Hepatocyte (in vitro differentiated cells): ENCODE data around the gene CMTM5. TPM values are rescaled to one million over a fixed set of nuclear protein-coding genes. Genes with fewer than 3 reads are reported as not detected.

Experiments
- DNase-seq: peaks from one replicate; pipeline ENCODE4 v3.0.0-alpha.2; 2016; ENCODE audit warnings: low spot score
- H2AFZ ChIP-seq: fragments of 200-600 bp; sonication (generic); 2 replicates; pipeline ENCODE4 v1.6.0; 2016; ENCODE audit warnings: antibody characterized with exemption, mild to moderate bottlenecking
- H3K27ac ChIP-seq: fragments of 200-600 bp; sonication (generic); 2 replicates; pipeline ENCODE4 v1.5.1; 2016; ENCODE audit warnings: mild to moderate bottlenecking
- H3K27me3 ChIP-seq: fragments of 200-600 bp; sonication (generic); 2 replicates; pipeline ENCODE4 v1.6.1; 2016
- H3K36me3 ChIP-seq: fragments of 200-600 bp; sonication (generic); replicated peaks from 2 replicates; pipeline ENCODE4 v1.5.1; 2016; ENCODE audit warnings: low read depth; ENCODE audit not compliant: insufficient read depth
- H3K4me1 ChIP-seq: fragments of 200-600 bp; sonication (generic); 2 replicates; pipeline ENCODE4 v1.5.1; 2016; ENCODE audit warnings: mild to moderate bottlenecking, moderate library complexity; ENCODE audit not compliant: insufficient read depth
- H3K4me2 ChIP-seq: fragments of 200-600 bp; sonication (generic); 2 replicates; pipeline ENCODE4 v1.6.0; 2016
- H3K4me3 ChIP-seq: fragments of 200-600 bp; sonication (generic); 2 replicates; pipeline ENCODE4 v1.5.1; 2016; ENCODE audit warnings: mild to moderate bottlenecking
- H3K79me2 ChIP-seq: fragments of 200-600 bp; sonication (generic); 2 replicates; pipeline ENCODE4 v1.6.0; 2017; ENCODE audit warnings: mild to moderate bottlenecking
- H3K9me2 ChIP-seq: fragments of 200-600 bp; sonication (generic); replicated peaks from 2 replicates; pipeline ENCODE4 v1.6.0; 2017; ENCODE audit warnings: mild to moderate bottlenecking; ENCODE audit not compliant: insufficient read depth
- H3K9me3 ChIP-seq: fragments of 200-600 bp; sonication (generic); 2 replicates; pipeline ENCODE4 v1.5.1; 2016; ENCODE audit warnings: low read depth, mild to moderate bottlenecking
- H4K20me1 ChIP-seq: fragments of 200-600 bp; sonication (generic); 2 replicates; pipeline ENCODE4 v1.6.0; 2016; ENCODE audit warnings: mild to moderate bottlenecking; ENCODE audit not compliant: insufficient read depth, poor library complexity, severe bottlenecking
- EZH2 ChIP-seq: fragments of 200-600 bp; sonication (generic); IDR thresholded peaks from 2 replicates; pipeline ENCODE4 v1.6.1; 2016; ENCODE audit warnings: antibody characterized with exemption, mild to moderate bottlenecking, borderline replicate concordance
- EZH2phosphoT487 ChIP-seq: fragments of 200-600 bp; sonication (generic); IDR thresholded peaks from one replicate; pipeline ENCODE4 v1.6.1; 2018; ENCODE audit warnings: antibody characterized with exemption, mild to moderate bottlenecking, low read depth, moderate library complexity; ENCODE audit not compliant: unreplicated experiment, severe bottlenecking
- WGBS: methylation state at CpG from one replicate; pipeline ENCODE4 v1.1.6; 2016; ENCODE audit warnings: low lambda C conversion rate; ENCODE audit errors: missing lambda C conversion rate; 5-methylcytosine and 5-hydroxymethylcytosine counted together
- polyA plus RNA-seq: library from polyadenylated mRNA; unstranded; fragments of >200 nt; fragmentation: Nextera tagmentation; extraction: Ambion mirVana; gene quantifications from 2 replicates; pipeline ENCODE4 v1.2.1, GENCODE V29; 2016
- total RNA-seq: library from RNA; depleted of rRNA; stranded (reverse); fragments of >200 nt; gene quantifications from 2 replicates; pipeline ENCODE4 v1.2.3, GENCODE V29; 2014
- TF ChIP-seq, protein P1 (sequence below): fragments of 200-600 bp; sonication (generic); IDR thresholded peaks from 2 replicates; pipeline ENCODE4 v1.5.1; 2016; ENCODE audit warnings: antibody characterized with exemption, mild to moderate bottlenecking; ENCODE audit not compliant: poor library complexity

Gene CMTM5
- total and polyA plus RNA-seq, 2 experiments from 2014 or later: 0.28 TPM; not detected in 1

DNA sequence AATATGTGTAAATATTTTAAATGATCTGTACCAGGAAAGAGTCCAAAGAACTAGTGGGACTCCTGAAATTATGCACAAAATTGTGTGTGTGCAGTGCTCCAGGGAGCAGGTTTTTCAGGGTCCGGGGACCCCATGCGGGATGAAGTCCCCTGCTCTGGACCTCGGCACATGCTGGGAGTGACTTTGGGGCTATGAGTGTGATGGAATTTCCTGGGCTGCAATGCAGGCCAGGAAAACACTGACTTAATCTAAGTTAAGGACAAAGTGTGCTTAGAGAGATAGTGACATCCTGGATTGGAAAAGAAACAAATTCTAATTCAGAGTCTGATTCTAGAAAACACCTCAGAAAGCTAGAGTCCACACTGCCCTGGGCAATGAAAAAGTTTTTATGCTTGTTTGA, 37.4 kb downstream of the CMTM5 start:
- H3K4me1 ChIP-seq: no peaks in the 10 kb centered on the region
- no peaks in the 10 kb centered on the region for H4K20me1 ChIP-seq
- no peak overlapping the region for H3K4me2 ChIP-seq
- no peak overlapping the region for H2AFZ ChIP-seq
- H3K4me3 ChIP-seq: no peak overlapping the region
- no peak overlapping the region for H3K27ac ChIP-seq
- H3K9me2 ChIP-seq: no peaks in the 10 kb centered on the region
- WGBS: 77% methylated on average over 3 of the region's 3 CpGs
- H3K27me3 ChIP-seq: no peaks in the 10 kb centered on the region
- H3K9me3 ChIP-seq: no peaks in the 10 kb centered on the region
- no peaks in the 10 kb centered on the region for H3K36me3 ChIP-seq
- no peaks in the 10 kb centered on the region for H3K79me2 ChIP-seq
- TF ChIP-seq, protein P1, sequence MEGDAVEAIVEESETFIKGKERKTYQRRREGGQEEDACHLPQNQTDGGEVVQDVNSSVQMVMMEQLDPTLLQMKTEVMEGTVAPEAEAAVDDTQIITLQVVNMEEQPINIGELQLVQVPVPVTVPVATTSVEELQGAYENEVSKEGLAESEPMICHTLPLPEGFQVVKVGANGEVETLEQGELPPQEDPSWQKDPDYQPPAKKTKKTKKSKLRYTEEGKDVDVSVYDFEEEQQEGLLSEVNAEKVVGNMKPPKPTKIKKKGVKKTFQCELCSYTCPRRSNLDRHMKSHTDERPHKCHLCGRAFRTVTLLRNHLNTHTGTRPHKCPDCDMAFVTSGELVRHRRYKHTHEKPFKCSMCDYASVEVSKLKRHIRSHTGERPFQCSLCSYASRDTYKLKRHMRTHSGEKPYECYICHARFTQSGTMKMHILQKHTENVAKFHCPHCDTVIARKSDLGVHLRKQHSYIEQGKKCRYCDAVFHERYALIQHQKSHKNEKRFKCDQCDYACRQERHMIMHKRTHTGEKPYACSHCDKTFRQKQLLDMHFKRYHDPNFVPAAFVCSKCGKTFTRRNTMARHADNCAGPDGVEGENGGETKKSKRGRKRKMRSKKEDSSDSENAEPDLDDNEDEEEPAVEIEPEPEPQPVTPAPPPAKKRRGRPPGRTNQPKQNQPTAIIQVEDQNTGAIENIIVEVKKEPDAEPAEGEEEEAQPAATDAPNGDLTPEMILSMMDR: no peak
- TF ChIP-seq EZH2 (no peak), EZH2phosphoT487 (no peak)
- DNase-seq: no peak

DNA sequence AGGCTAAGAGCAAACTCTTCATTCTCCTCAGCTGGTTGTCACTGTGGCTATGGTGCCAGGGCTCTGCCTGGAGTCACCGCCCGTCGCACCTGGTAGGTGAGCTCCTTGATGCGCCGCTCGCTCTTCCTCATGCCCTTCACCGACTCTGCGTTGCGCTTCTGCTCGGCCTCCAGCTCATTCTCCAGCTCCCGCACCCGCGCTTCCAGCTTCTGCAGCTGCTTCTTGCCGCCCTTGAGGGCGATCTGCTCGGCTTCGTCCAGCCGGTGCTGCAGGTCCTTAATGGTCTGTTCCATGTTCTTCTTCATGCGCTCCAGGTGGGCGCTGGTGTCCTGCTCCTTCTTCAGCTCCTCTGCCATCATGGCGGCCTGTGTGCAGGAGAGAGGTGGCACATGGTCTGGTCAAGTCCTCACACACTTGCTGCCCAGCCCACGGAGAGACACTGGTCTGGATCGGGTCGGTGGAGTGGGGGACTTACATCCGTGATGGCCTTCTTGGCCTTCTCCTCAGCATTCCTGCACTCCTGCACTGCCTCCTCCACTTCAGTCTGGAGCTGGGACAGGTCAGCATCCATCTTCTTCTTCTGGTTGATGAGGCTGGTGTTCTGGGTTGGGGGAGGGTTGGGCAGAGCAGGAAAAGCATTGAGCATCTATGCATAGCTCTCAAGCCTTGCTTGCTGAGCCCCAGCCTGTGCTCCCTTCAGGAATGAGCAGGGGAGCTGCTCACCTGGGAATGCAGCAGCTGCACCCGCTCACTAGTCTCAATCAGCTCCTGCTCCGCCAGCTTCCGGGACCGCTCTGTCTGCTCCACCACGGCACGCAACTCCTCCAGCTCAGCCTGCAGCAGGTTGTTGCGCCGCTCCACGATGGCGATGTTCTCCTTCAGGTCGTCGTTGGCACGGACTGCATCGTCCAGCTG, 38.3 kb downstream of the CMTM5 start:
- TF ChIP-seq EZH2: no peak
- TF ChIP-seq, protein P1: no peak
- no peak for TF ChIP-seq EZH2phosphoT487
- no peaks in the 10 kb centered on the region for H3K36me3 ChIP-seq
- no peaks in the 10 kb centered on the region for H3K9me2 ChIP-seq
- DNase-seq: no peak
- H3K27me3 ChIP-seq: no peaks in the 10 kb centered on the region
- no peaks in the 10 kb centered on the region for H3K9me3 ChIP-seq
- no peaks in the 10 kb centered on the region for H3K79me2 ChIP-seq
- 94% methylated on average over 39 of the region's 39 CpGs for WGBS
- no peak overlapping the region for H3K4me2 ChIP-seq
- no peak overlapping the region for H2AFZ ChIP-seq
- H3K4me3 ChIP-seq: no peak overlapping the region
- no peaks in the 10 kb centered on the region for H3K4me1 ChIP-seq
- H4K20me1 ChIP-seq: no peaks in the 10 kb centered on the region
- H3K27ac ChIP-seq: no peak overlapping the region

DNA sequence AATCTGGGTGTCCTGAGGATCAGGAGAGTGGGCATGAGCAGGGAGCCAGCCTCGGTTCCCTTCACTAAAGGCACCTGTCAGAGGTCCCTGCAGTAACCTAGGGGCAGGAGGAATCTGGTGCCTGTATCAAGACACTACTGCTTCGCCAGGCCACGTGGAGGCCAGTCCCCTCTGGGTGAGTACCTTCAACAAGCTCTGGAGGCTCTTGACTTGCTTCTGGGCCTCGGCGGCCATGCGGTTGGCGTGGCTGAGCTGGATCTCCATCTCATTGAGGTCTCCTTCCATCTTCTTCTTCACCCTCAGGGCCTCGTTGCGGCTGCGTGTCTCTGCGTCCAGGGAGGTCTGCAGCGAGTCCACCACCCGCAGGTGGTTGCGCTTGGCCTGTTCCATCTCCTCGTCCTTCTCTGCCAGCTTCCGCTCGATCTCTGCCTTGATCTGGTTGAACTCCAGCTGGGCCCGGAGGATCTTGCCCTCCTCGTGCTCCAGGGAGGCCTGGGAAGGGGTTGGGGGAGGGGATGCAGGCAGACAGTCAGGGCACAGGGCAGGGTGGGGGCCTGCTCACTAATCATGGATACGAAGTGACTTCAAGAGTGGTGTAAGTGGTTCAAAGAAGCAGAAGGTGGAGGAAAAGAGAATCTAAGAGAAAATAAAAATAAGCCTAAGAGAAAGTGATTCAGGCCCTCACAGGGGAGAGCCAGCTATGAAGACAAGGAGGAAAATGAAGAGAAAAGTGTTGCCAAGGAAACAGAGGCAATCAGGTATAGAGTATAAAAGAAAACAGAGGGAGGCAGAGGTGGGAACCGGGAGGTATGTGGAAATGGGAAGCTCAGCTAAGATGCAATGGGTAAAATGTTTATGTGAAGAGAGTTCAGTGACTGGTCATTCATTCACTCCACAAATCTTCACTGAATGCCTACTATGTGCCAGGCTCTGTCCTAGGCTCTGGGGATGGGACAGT, 39.3 kb downstream of the CMTM5 start:
- Histone ChIP-seq H3K79me2 (no peaks in the 10 kb centered on the region), H4K20me1 (no peaks in the 10 kb centered on the region), H3K4me2 (no peak overlapping the region), H3K27me3 (no peaks in the 10 kb centered on the region), H3K36me3 (no peaks in the 10 kb centered on the region), H3K9me2 (no peaks in the 10 kb centered on the region), H3K4me3 (no peak overlapping the region), H2AFZ (no peak overlapping the region), H3K27ac (no peak overlapping the region), H3K4me1 (no peaks in the 10 kb centered on the region), H3K9me3 (no peaks in the 10 kb centered on the region)
- no peak for DNase-seq
- whole genome bisulfite sequencing: 83% methylated on average over 21 of the region's 21 CpGs
- TF ChIP-seq EZH2phosphoT487 (no peak), EZH2 (no peak)
- TF ChIP-seq, protein P1: no peak
